Colon (tissue), 2 donors: ENCODE measurements around the gene ESRRB.

ENCODE experiments used
- FAIRE-seq: peaks from 2 replicates; lab custom pipeline; 2012; peaks lifted over from hg19 to GRCh38; lab: Jason Lieb, UNC
- donor health status: control.
- donor health status: control.

The ESRRB gene

GRCh38 chr14:76352639-76353281, 23.2 kb upstream of the ESRRB start:
- no peak for FAIRE-seq

- FAIRE-seq, result no peak
Observed at GRCh38 chr14:76354310-76354709, 21.6 kb upstream of the ESRRB start.

GRCh38 chr14:76355771-76356170, 20.2 kb upstream of the ESRRB start:
- no peak for FAIRE-seq

- no peak for FAIRE-seq
Observed at GRCh38 chr14:76371066-76371465, 4.9 kb upstream of the ESRRB start.

GRCh38 chr14:76373456-76373855, 2.5 kb upstream of the ESRRB start:
- FAIRE-seq, result no peak

- FAIRE-seq, result no peak
Observed at GRCh38 chr14:76375484-76375883, 453 bp upstream of the ESRRB start.

- no peak for FAIRE-seq
Observed at GRCh38 chr14:76376409-76376877, 506 bp downstream of the ESRRB start.

GRCh38 chr14:76376878-76377734, 1.2 kb downstream of the ESRRB start:
- FAIRE-seq, result no peak

- FAIRE-seq, result no peak
Observed at GRCh38 chr14:76377735-76378074, 1.8 kb downstream of the ESRRB start.

GRCh38 chr14:76380991-76381390, 5.1 kb downstream of the ESRRB start:
- FAIRE-seq, result no peak

GRCh38 chr14:76381817-76382494, 6.0 kb downstream of the ESRRB start:
- FAIRE-seq, result no peak

GRCh38 chr14:76382495-76382832, 6.5 kb downstream of the ESRRB start:
- no peak for FAIRE-seq

- FAIRE-seq, result no peak
Observed at GRCh38 chr14:76385435-76385834, 9.5 kb downstream of the ESRRB start.

GRCh38 chr14:76386944-76387782, 11.2 kb downstream of the ESRRB start:
- FAIRE-seq, result no peak

GRCh38 chr14:76389841-76390240, 13.9 kb downstream of the ESRRB start:
- no peak for FAIRE-seq

GRCh38 chr14:76390621-76391020, 14.7 kb downstream of the ESRRB start:
- FAIRE-seq, result no peak

- no peak for FAIRE-seq
Observed at GRCh38 chr14:76391981-76392690, 16.2 kb downstream of the ESRRB start.

GRCh38 chr14:76394569-76394968, 18.6 kb downstream of the ESRRB start:
- FAIRE-seq, result no peak

GRCh38 chr14:76395161-76395560, 19.2 kb downstream of the ESRRB start:
- no peak for FAIRE-seq

- no peak for FAIRE-seq
Observed at GRCh38 chr14:76396714-76397187, 20.8 kb downstream of the ESRRB start.

- FAIRE-seq, result no peak
Observed at GRCh38 chr14:76405627-76406026, 29.7 kb downstream of the ESRRB start.
